SKM-1 (cell line): ENCODE measurements around the gene IMMP2L.

Source experiments
- DNase-seq: peaks from one replicate; lab custom pipeline; 2025; ENCODE audit not compliant: unreplicated experiment; lab: John Stamatoyannopoulos, UW

IMMP2L gene

GRCh38 chr7:110835218-110835617, 727.1 kb downstream of the IMMP2L start:
- DNase-seq: no peak

- DNase-seq: no peak
Observed at GRCh38 chr7:110831419-110831818, 730.9 kb downstream of the IMMP2L start.

- no peak for DNase-seq
Observed at GRCh38 chr7:110830778-110831177, 731.5 kb downstream of the IMMP2L start.

- DNase-seq: no peak
Observed at GRCh38 chr7:110827936-110828335, 734.4 kb downstream of the IMMP2L start.

GRCh38 chr7:110827287-110827855, 734.9 kb downstream of the IMMP2L start:
- DNase-seq: no peak

GRCh38 chr7:110813986-110814385, 748.3 kb downstream of the IMMP2L start:
- no peak for DNase-seq

- DNase-seq: no peak
Observed at GRCh38 chr7:110809832-110810231, 752.5 kb downstream of the IMMP2L start.

- no peak for DNase-seq
Observed at GRCh38 chr7:110808361-110808760, 753.9 kb downstream of the IMMP2L start.

- no peak for DNase-seq
Observed at GRCh38 chr7:110804501-110804900, 757.8 kb downstream of the IMMP2L start.

- no peak for DNase-seq
Observed at GRCh38 chr7:110803602-110804143, 758.6 kb downstream of the IMMP2L start.

- DNase-seq: no peak
Observed at GRCh38 chr7:110801502-110801901, 760.8 kb downstream of the IMMP2L start.

- no peak for DNase-seq
Observed at GRCh38 chr7:110800984-110801383, 761.3 kb downstream of the IMMP2L start.

GRCh38 chr7:110797656-110798055, 764.6 kb downstream of the IMMP2L start:
- no peak for DNase-seq

- no peak for DNase-seq
Observed at GRCh38 chr7:110790992-110791391, 771.3 kb downstream of the IMMP2L start.

- no peak for DNase-seq
Observed at GRCh38 chr7:110786328-110786965, 775.8 kb downstream of the IMMP2L start.

GRCh38 chr7:110784749-110785148, 777.5 kb downstream of the IMMP2L start:
- DNase-seq: no peak

- DNase-seq: no peak
Observed at GRCh38 chr7:110780712-110781111, 781.6 kb downstream of the IMMP2L start.

- DNase-seq: no peak
Observed at GRCh38 chr7:110779339-110779738, 783.0 kb downstream of the IMMP2L start.

GRCh38 chr7:110775046-110775445, 787.2 kb downstream of the IMMP2L start:
- no peak for DNase-seq

- DNase-seq: no peak
Observed at GRCh38 chr7:110774071-110774470, 788.2 kb downstream of the IMMP2L start.

- DNase-seq: no peak
Observed at GRCh38 chr7:110772615-110773014, 789.7 kb downstream of the IMMP2L start.

- DNase-seq: no peak
Observed at GRCh38 chr7:110771717-110772116, 790.6 kb downstream of the IMMP2L start.
